HCT116 (cell line): ENCODE data around the gene BCAS2. TPM values are rescaled to one million over a fixed set of nuclear protein-coding genes. Genes with fewer than 3 reads are reported as not detected.

Source experiments
- ATAC-seq: fragments of 200-7000 bp; cut with Tn5 transposase; 2 replicates; pipeline ENCODE4 v1.9.1; 2020; ENCODE audit warnings: mild to moderate bottlenecking, moderate library complexity
- BruUV-seq: library from RNA; stranded (reverse); fragments of 400-500 nt; replicated peaks from 2 replicates; lab custom pipeline; 2021; lab: Mats Ljungman, UMichigan
- CTCF ChIA-PET: fragments of 300-600 bp; sonication (Branson Sonifier 250); formaldehyde crosslinking; loops from one replicate; lab custom pipeline; 2021; ENCODE audit warnings: antibody characterized with exemption; lab: Charles Lee
- POLR2A ChIA-PET: fragments of 300-600, 350-600 bp; sonication (Branson Sonifier 250); formaldehyde crosslinking; loops from one replicate; lab custom pipeline; 2021; ENCODE audit warnings: antibody characterized with exemption; lab: Charles Lee
- RAD21 ChIA-PET, 2 experiments: fragments of 300-600 bp; sonication (Branson Sonifier 250); formaldehyde crosslinking; loops; one replicate each; lab custom pipeline; 2023; ENCODE audit warnings: low total read pairs in 2 of 2; ENCODE audit not compliant: uncharacterized antibody in 2 of 2, unreplicated experiment in 2 of 2, low non-redundant PET in 1 of 2; lab: Charles Lee
- DNase-seq: peaks from one replicate; pipeline ENCODE4 v3.0.0-alpha.2; 2010; ENCODE audit warnings: low read depth, low spot score
- H2AFZ ChIP-seq: fragments of 200-600 bp; shearing (Covaris generic), sonication (generic); 2 replicates; pipeline ENCODE4 v1.6.1; 2017; ENCODE audit warnings: low read depth, mixed run types, mixed read lengths, antibody characterized with exemption, low read length; ENCODE audit not compliant: poor library complexity, severe bottlenecking
- H3K27ac ChIP-seq: 2 replicates; pipeline ENCODE4 v1.5.1; 2012; ENCODE audit warnings: low read depth, low read length
- H3K27me3 ChIP-seq: fragments of 200-600 bp; sonication (generic); 2 replicates; pipeline ENCODE4 v1.6.1; 2016; ENCODE audit warnings: mixed run types, low read length, mixed read lengths; ENCODE audit not compliant: insufficient read depth
- H3K36me3 ChIP-seq, 2 experiments: fragments of 200-500 bp in 1 of 2; fragments of 200-600 bp in 1 of 2; sonication (Bioruptor generic) in 1 of 2; sonication (generic) in 1 of 2; 2 replicates each; pipeline versions ENCODE4 v1.5.1 to v1.6.1; 2014 to 2016; ENCODE audit warnings: low read length in 2 of 2, inconsistent platforms in 1 of 2, mixed read lengths in 1 of 2, mixed run types in 1 of 2; ENCODE audit not compliant: insufficient read depth in 2 of 2, control insufficient read depth in 1 of 2
- H3K4me1 ChIP-seq, 2 experiments: fragments of 200-600 bp in 1 of 2; sonication (generic) in 1 of 2; 2 replicates each; pipeline versions ENCODE4 v1.5.1 to v1.6.1; 2012 to 2017; ENCODE audit warnings: low read length in 2 of 2, inconsistent platforms in 1 of 2, mild to moderate bottlenecking in 1 of 2, mixed read lengths in 1 of 2, mixed run types in 1 of 2, moderate library complexity in 1 of 2; ENCODE audit not compliant: insufficient read depth in 2 of 2, control insufficient read depth in 1 of 2
- H3K4me2 ChIP-seq: fragments of 200-600 bp; sonication (generic); 2 replicates; pipeline ENCODE4 v1.6.1; 2017; ENCODE audit warnings: mixed run types, low read length, mixed read lengths
- H3K4me3 ChIP-seq, 2 experiments: fragments of 200-600 bp in 1 of 2; sonication (generic) in 1 of 2; replicated peaks in 1 of 2; 2 replicates each; pipeline ENCODE4 v1.5.1; 2011 to 2016; ENCODE audit warnings: low read length in 2 of 2, control low read depth in 1 of 2, low read depth in 1 of 2, mild to moderate bottlenecking in 1 of 2, mixed read lengths in 1 of 2, mixed run types in 1 of 2
- H3K79me2 ChIP-seq: fragments of 200-600 bp; sonication (generic); 2 replicates; pipeline ENCODE4 v1.6.1; 2017; ENCODE audit warnings: mild to moderate bottlenecking, mixed run types, low read length, moderate library complexity, mixed read lengths; ENCODE audit not compliant: insufficient read depth
- H3K9ac ChIP-seq: fragments of 200-600 bp; sonication (generic); 2 replicates; pipeline ENCODE4 v1.6.1; 2016; ENCODE audit warnings: low read length, mixed read lengths
- H3K9me2 ChIP-seq: fragments of 200-600 bp; sonication (generic), shearing (Covaris generic); 2 replicates; pipeline ENCODE4 v1.6.1; 2017; ENCODE audit warnings: mixed run types, mild to moderate bottlenecking, moderate library complexity; ENCODE audit not compliant: insufficient read depth
- H3K9me3 ChIP-seq, 2 experiments: fragments of 200-500 bp in 1 of 2; fragments of 200-600 bp in 1 of 2; sonication (Bioruptor generic) in 1 of 2; sonication (generic) in 1 of 2; 2 replicates each; pipeline ENCODE4 v1.6.1; 2014 to 2017; ENCODE audit warnings: low read length in 2 of 2, mixed read lengths in 2 of 2, inconsistent platforms in 1 of 2, low read depth in 1 of 2, mild to moderate bottlenecking in 1 of 2, mixed run types in 1 of 2, moderate library complexity in 1 of 2; ENCODE audit not compliant: control insufficient read depth in 1 of 2, insufficient read depth in 1 of 2
- H4K20me1 ChIP-seq: fragments of 200-600 bp; sonication (generic), shearing (Covaris generic); 2 replicates; pipeline ENCODE4 v1.6.1; 2017; ENCODE audit warnings: mixed run types, mild to moderate bottlenecking, moderate library complexity; ENCODE audit not compliant: insufficient read depth
- ATF3 ChIP-seq: IDR thresholded peaks from 2 replicates; pipeline ENCODE4 v1.6.1; 2012
- CEBPB ChIP-seq: IDR thresholded peaks from 2 replicates; pipeline ENCODE4 v1.6.1; 2012; ENCODE audit warnings: low read depth
- CTCF ChIP-seq, 3 experiments: fragments of 200-600 bp in 1 of 3; sonication (generic) in 1 of 3; IDR thresholded peaks in 2 of 3; conservative IDR thresholded peaks in 1 of 3; 2 replicates each; pipeline ENCODE4 v1.5.1; 2012 to 2017; ENCODE audit warnings: low read depth in 2 of 3, low read length in 2 of 3, antibody characterized with exemption in 1 of 3, borderline replicate concordance in 1 of 3, control low read depth in 1 of 3, mild to moderate bottlenecking in 1 of 3, mixed read lengths in 1 of 3, mixed run types in 1 of 3, moderate library complexity in 1 of 3; ENCODE audit not compliant: insufficient read depth in 1 of 3
- ELF1 ChIP-seq: IDR thresholded peaks from 2 replicates; pipeline ENCODE4 v1.6.1; 2012; ENCODE audit warnings: low read depth, borderline replicate concordance
- EZH2 ChIP-seq: fragments of 200-600 bp; sonication (generic); IDR thresholded peaks from 2 replicates; pipeline ENCODE4 v1.6.1; 2017; ENCODE audit warnings: antibody characterized with exemption, mixed run types
- EZH2phosphoT487 ChIP-seq: fragments of 200-600 bp; IDR thresholded peaks from 2 replicates; pipeline ENCODE4 v1.6.1; 2018; ENCODE audit warnings: antibody characterized with exemption, borderline replicate concordance
- JUND ChIP-seq: IDR thresholded peaks from 2 replicates; pipeline ENCODE4 v1.6.1; 2012
- MAX ChIP-seq: IDR thresholded peaks from 2 replicates; pipeline ENCODE4 v1.6.1; 2012
- RAD21 ChIP-seq: IDR thresholded peaks from 2 replicates; pipeline ENCODE4 v1.6.1; 2012; ENCODE audit warnings: low read depth, mild to moderate bottlenecking
- REST ChIP-seq: IDR thresholded peaks from 2 replicates; pipeline ENCODE4 v1.6.1; 2012; ENCODE audit warnings: low read depth
- SP1 ChIP-seq: IDR thresholded peaks from 2 replicates; pipeline ENCODE4 v1.6.1; 2012; ENCODE audit warnings: low read depth
- SRF ChIP-seq: IDR thresholded peaks from 2 replicates; pipeline ENCODE4 v1.6.1; 2012; ENCODE audit warnings: low read depth
- TCF7L2 ChIP-seq: IDR thresholded peaks from 2 replicates; pipeline ENCODE4 v1.7.0; 2011; ENCODE audit warnings: borderline replicate concordance, inconsistent platforms; ENCODE audit not compliant: insufficient read depth, insufficient read length; ENCODE audit errors: extremely low read depth
- ZBTB33 ChIP-seq: IDR thresholded peaks from 2 replicates; pipeline ENCODE4 v1.6.1; 2011; ENCODE audit warnings: mild to moderate bottlenecking, low read length, moderate library complexity; ENCODE audit not compliant: insufficient replicate concordance; ENCODE audit errors: extremely low read depth
- ZFX ChIP-seq: fragments of 450-650 bp; IDR thresholded peaks from 2 replicates; pipeline ENCODE4 v1.6.1; 2017
- ZNF274 ChIP-seq: fragments of 200-500 bp; sonication (Bioruptor generic); IDR thresholded peaks from 2 replicates; pipeline ENCODE4 v1.6.1; 2014; ENCODE audit warnings: mild to moderate bottlenecking, low read depth, low read length, inconsistent platforms
- intact Hi-C: fragments of 100-400 bp; cut with micrococcal nuclease; formaldehyde crosslinking; loops from 2 replicates; pipeline ENCODE4 v1.10.0; 2022
- total RNA-seq: library from RNA; stranded (reverse); gene quantifications from one replicate; pipeline ENCODE4 v1.2.1, GENCODE V29; 2021; ENCODE audit not compliant: unreplicated experiment

The BCAS2 gene
- total RNA-seq, 1 experiment from 2014 or later, result 45.2 TPM

GRCh38 chr1:114521396-114522263 is 59.8 kb downstream of the BCAS2 start:
- Histone ChIP-seq H3K9me3 (no peaks in the 10 kb centered on the region), H3K4me3 (no peak overlapping the region), H3K36me3 (no peaks in the 10 kb centered on the region), H3K27ac (no peak overlapping the region), H3K79me2 (no peaks in the 10 kb centered on the region)
- CTCF ChIA-PET, result no interaction called here
- no peak for ATAC-seq
- TF ChIP-seq SRF, result no peak
- TF ChIP-seq ZBTB33, result no peak
- TF ChIP-seq RAD21, result no peak
- no peak for TF ChIP-seq ELF1
- no peak for TF ChIP-seq MAX
- no peak for TF ChIP-seq SP1
- TF ChIP-seq CEBPB, result no peak
- no peak for TF ChIP-seq REST
- TF ChIP-seq JUND, result no peak
- no peak for TF ChIP-seq ZFX
- TF ChIP-seq TCF7L2, result no peak
- TF ChIP-seq EZH2, result no peak
- TF ChIP-seq CTCF (IDR thresholded peaks at IDR 0.05 in 2 of 3, conservative IDR thresholded peaks at IDR 0.05 in 1 of 3; ENCODE audit: borderline replicate concordance in 1 of 3, insufficient read depth in 1 of 3, low read depth in 2 of 3, low read length in 2 of 3), result no peak
- TF ChIP-seq EZH2phosphoT487, result no peak
- TF ChIP-seq ZNF274, result no peak
- TF ChIP-seq ATF3, result no peak
- TF ChIP-seq, all 23 proteins: peak for 0
- peaks cover 0 to 6% of the 10 kb centered on the region in 2 experiments; a peak in 1 of 4 replicates for H3K4me1 ChIP-seq
- BruUV-seq, result no TSS peak
- DNase-seq, result no peak
- intact Hi-C loops, result no loop called here
- ChIA-PET RAD21 (no interaction called here), POLR2A (no interaction called here)
- H3K9me2 ChIP-seq, result no peaks in the 10 kb centered on the region
- no peak overlapping the region for H3K9ac ChIP-seq
- no peaks in the 10 kb centered on the region for H3K27me3 ChIP-seq
- no peak overlapping the region for H2AFZ ChIP-seq
- no peaks in the 10 kb centered on the region for H4K20me1 ChIP-seq
- H3K4me2 ChIP-seq, result no peak overlapping the region
